OCI-LY7 (cell line): ENCODE results near the gene UGP2.

Source experiments
- CTCF ChIP-seq: fragments of 200-600 bp; sonication (generic); conservative IDR thresholded peaks from 2 replicates; pipeline ENCODE4 v1.5.1; 2014; ENCODE audit warnings: mild to moderate bottlenecking, antibody characterized with exemption, low read length, moderate library complexity, mixed read lengths
- EZH2phosphoT487 ChIP-seq: fragments of 200-600 bp; sonication (generic); IDR thresholded peaks from 2 replicates; pipeline ENCODE4 v1.6.1; 2018; ENCODE audit warnings: low read depth, borderline replicate concordance, mild to moderate bottlenecking, mixed run types, antibody characterized with exemption, low read length, moderate library complexity, mixed read lengths

GRCh38 chr2:63893163-63893562, 51.5 kb downstream of the UGP2 start:
- TF ChIP-seq CTCF (no peak), EZH2phosphoT487 (no peak)
